H9 (cell line): ENCODE data around the gene CFAP91. TPM values are rescaled to one million over a fixed set of nuclear protein-coding genes. Genes with fewer than 3 reads are reported as not detected.
A peak's percentile ranks its signal among the peaks of the same experiment; 100 is the strongest.

ENCODE experiments used
- DNase-seq: peaks from one replicate; pipeline ENCODE4 v3.0.0-alpha.2; 2017
- H2AFZ ChIP-seq: one replicate; pipeline ENCODE4 v1.6.1; 2013; ENCODE audit warnings: mild to moderate bottlenecking, low read length, control low read depth, moderate library complexity
- H2AK5ac ChIP-seq: 2 replicates; pipeline ENCODE4 v1.6.1; 2013; ENCODE audit warnings: low read length, control low read depth, mixed read lengths; ENCODE audit not compliant: insufficient read length
- H2BK120ac ChIP-seq: one replicate; pipeline ENCODE4 v1.6.1; 2013; ENCODE audit warnings: low read depth, mild to moderate bottlenecking, low read length, control low read depth, inconsistent platforms; ENCODE audit not compliant: poor library complexity, severe bottlenecking
- H2BK12ac ChIP-seq: 2 replicates; pipeline ENCODE4 v1.6.1; 2013; ENCODE audit warnings: low read length, control low read depth, mixed read lengths, low read depth; ENCODE audit not compliant: insufficient read length
- H2BK15ac ChIP-seq: 2 replicates; pipeline ENCODE4 v1.6.1; 2013; ENCODE audit warnings: low read depth, low read length, control low read depth
- H2BK20ac ChIP-seq: one replicate; pipeline ENCODE4 v1.6.1; 2013; ENCODE audit warnings: low read depth, mild to moderate bottlenecking, low read length, control low read depth, inconsistent platforms; ENCODE audit not compliant: poor library complexity, severe bottlenecking
- H2BK5ac ChIP-seq: 2 replicates; pipeline ENCODE4 v1.6.1; 2013; ENCODE audit warnings: low read length, control low read depth, mixed read lengths; ENCODE audit not compliant: insufficient read length
- H3K14ac ChIP-seq: 2 replicates; pipeline ENCODE4 v1.6.1; 2013; ENCODE audit warnings: low read length, control low read depth; ENCODE audit not compliant: insufficient read depth
- H3K18ac ChIP-seq: 2 replicates; pipeline ENCODE4 v1.6.1; 2013; ENCODE audit warnings: low read depth, mild to moderate bottlenecking, mixed read lengths, low read length, control low read depth; ENCODE audit not compliant: insufficient read length
- H3K23ac ChIP-seq: 2 replicates; pipeline ENCODE4 v1.6.1; 2013; ENCODE audit warnings: low read length, control low read depth, mixed read lengths, low read depth; ENCODE audit not compliant: insufficient read length
- H3K23me2 ChIP-seq: 2 replicates; pipeline ENCODE4 v1.6.1; 2013; ENCODE audit warnings: low read depth, mild to moderate bottlenecking, mixed read lengths, low read length, control low read depth; ENCODE audit not compliant: insufficient read length, poor library complexity, severe bottlenecking
- H3K27ac ChIP-seq: 2 replicates; pipeline ENCODE4 v1.5.1; 2013; ENCODE audit warnings: low read length, control low read depth, mixed read lengths, low read depth; ENCODE audit not compliant: insufficient read length
- H3K27me3 ChIP-seq: 2 replicates; pipeline ENCODE4 v1.6.1; 2013; ENCODE audit warnings: low read length, control low read depth, inconsistent platforms; ENCODE audit not compliant: insufficient read depth
- H3K4ac ChIP-seq: 2 replicates; pipeline ENCODE4 v1.6.1; 2013; ENCODE audit warnings: low read depth, mild to moderate bottlenecking, control low read depth, inconsistent platforms, low read length, moderate library complexity
- H3K4me1 ChIP-seq: 2 replicates; pipeline ENCODE4 v1.6.1; 2013; ENCODE audit warnings: low read length, control low read depth, inconsistent platforms; ENCODE audit not compliant: insufficient read depth
- H3K4me2 ChIP-seq: 2 replicates; pipeline ENCODE4 v1.6.1; 2013; ENCODE audit warnings: low read length, control low read depth, mixed read lengths; ENCODE audit not compliant: insufficient read length, insufficient read depth
- H3K56ac ChIP-seq: 2 replicates; pipeline ENCODE4 v1.6.1; 2013; ENCODE audit warnings: low read depth, mild to moderate bottlenecking, mixed read lengths, low read length, control low read depth; ENCODE audit not compliant: insufficient read length
- H3K79me1 ChIP-seq: 2 replicates; pipeline ENCODE4 v1.6.1; 2013; ENCODE audit warnings: low read depth, mild to moderate bottlenecking, moderate library complexity, low read length, control low read depth, inconsistent platforms; ENCODE audit not compliant: insufficient read depth, poor library complexity, severe bottlenecking
- H3K79me2 ChIP-seq: 2 replicates; pipeline ENCODE4 v1.6.1; 2013; ENCODE audit warnings: low read length, control low read depth, inconsistent platforms; ENCODE audit not compliant: insufficient read depth
- H3K9ac ChIP-seq: 2 replicates; pipeline ENCODE4 v1.6.1; 2013; ENCODE audit warnings: low read length, control low read depth, mixed read lengths; ENCODE audit not compliant: insufficient read length; ENCODE audit errors: extremely low read depth
- H3K9me3 ChIP-seq: one replicate; pipeline ENCODE4 v1.6.1; 2013; ENCODE audit warnings: low read depth, low read length, inconsistent platforms; ENCODE audit not compliant: control insufficient read depth
- H3T11ph ChIP-seq: one replicate; pipeline ENCODE4 v1.6.1; 2013; ENCODE audit warnings: mild to moderate bottlenecking, low read length, control low read depth, inconsistent platforms
- H4K20me1 ChIP-seq: one replicate; pipeline ENCODE4 v1.6.1; 2013; ENCODE audit not compliant: control insufficient read depth, insufficient read length, insufficient read depth
- H4K5ac ChIP-seq: 2 replicates; pipeline ENCODE4 v1.6.1; 2013; ENCODE audit warnings: low read depth, mild to moderate bottlenecking, mixed read lengths, low read length, control low read depth; ENCODE audit not compliant: insufficient read length
- H4K8ac ChIP-seq: replicated peaks from 2 replicates; pipeline ENCODE4 v1.6.1; 2013; ENCODE audit warnings: low read length, control low read depth, mixed read lengths, low read depth; ENCODE audit not compliant: insufficient read length
- H4K91ac ChIP-seq: 2 replicates; pipeline ENCODE4 v1.6.1; 2013; ENCODE audit warnings: low read depth, mild to moderate bottlenecking, moderate library complexity, mixed read lengths, low read length, control low read depth; ENCODE audit not compliant: insufficient read length
- H3K27ac Mint-ChIP-seq, 3 experiments: 2 replicates in 2 of 3; 3 replicates in 1 of 3; pipeline ENCODE4 v1.8.0; 2020 to 2021; ENCODE audit warnings: mixed read lengths in 3 of 3, mild to moderate bottlenecking in 1 of 3, moderate library complexity in 1 of 3
- H3K27me3 Mint-ChIP-seq: 2 replicates; pipeline ENCODE4 v1.8.0; 2021; ENCODE audit warnings: low read depth, mild to moderate bottlenecking, moderate library complexity, mixed read lengths
- H3K36me3 Mint-ChIP-seq, 3 experiments: 2 replicates in 2 of 3; 3 replicates in 1 of 3; pipeline ENCODE4 v1.8.0; 2020 to 2021; ENCODE audit warnings: low read depth in 3 of 3, mixed read lengths in 3 of 3; ENCODE audit not compliant: insufficient read depth in 1 of 3
- H3K4me1 Mint-ChIP-seq, 2 experiments: 2 replicates each; pipeline ENCODE4 v1.8.0; 2020; ENCODE audit warnings: mixed read lengths in 2 of 2
- H3K4me3 Mint-ChIP-seq, 2 experiments: 2 replicates in 1 of 2; 3 replicates in 1 of 2; pipeline ENCODE4 v1.8.0; 2020 to 2021; ENCODE audit warnings: mild to moderate bottlenecking in 2 of 2, mixed read lengths in 2 of 2, moderate library complexity in 1 of 2
- H3K9me3 Mint-ChIP-seq, 2 experiments: 2 replicates in 1 of 2; 3 replicates in 1 of 2; pipeline ENCODE4 v1.8.0; 2020; ENCODE audit warnings: mild to moderate bottlenecking in 2 of 2, mixed read lengths in 2 of 2, moderate library complexity in 1 of 2
- WGBS: extraction: QIAGEN DNeasy Blood & Tissue Kit; methylation state at CpG from one replicate; pipeline ENCODE4 v1.1.7; 2013; ENCODE audit warnings: missing lambda C conversion rate, low lambda C conversion rate, mixed read lengths; ENCODE audit not compliant: insufficient read length; ENCODE audit errors: extremely low coverage; 5-methylcytosine and 5-hydroxymethylcytosine counted together
- total RNA-seq: library from RNA; stranded (reverse); gene quantifications from 2 replicates; pipeline ENCODE4 v1.2.1, GENCODE V29; 2021
- TF ChIP-seq, protein P1 (sequence below): fragments of 200-600 bp; sonication (generic); conservative IDR thresholded peaks from 3 replicates; pipeline ENCODE4 v1.8.0; 2021; ENCODE audit warnings: antibody characterized with exemption, mild to moderate bottlenecking

CFAP91 gene
- total RNA-seq, 1 experiment from 2014 or later = 2.3 TPM

DNA sequence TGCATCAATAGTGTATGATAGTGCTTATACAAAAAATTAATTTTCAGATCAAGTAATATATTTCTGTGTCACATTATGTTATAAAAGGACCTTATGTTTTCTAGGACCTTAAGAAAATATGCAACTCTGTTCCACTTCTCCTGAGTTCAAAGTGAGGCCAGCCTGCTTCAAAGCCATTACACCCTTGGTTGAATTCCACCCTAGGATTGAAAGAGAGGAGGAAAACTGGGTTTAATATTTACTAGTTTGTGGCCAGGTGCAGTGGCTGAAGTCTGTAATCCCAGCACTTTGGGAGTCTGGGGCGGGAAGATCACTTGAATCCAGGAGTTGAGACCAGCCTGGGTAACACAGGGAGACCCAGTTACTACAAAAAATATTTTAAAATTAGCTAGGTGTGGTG, 46.2 kb downstream of the CFAP91 start:
- Histone ChIP-seq H3K79me2 (no peaks in the 10 kb centered on the region), H2BK120ac (no peak overlapping the region), H3K56ac (no peak overlapping the region), H4K8ac (no peak overlapping the region), H4K91ac (no peak overlapping the region), H2AK5ac (no peak overlapping the region), H2BK20ac (no peak overlapping the region), H2AFZ (no peak overlapping the region), H3K14ac (no peak overlapping the region), H3K27ac (no peak overlapping the region), H3K79me1 (no peaks in the 10 kb centered on the region), H3K23me2 (no peaks in the 10 kb centered on the region), H3K27me3 (no peaks in the 10 kb centered on the region), H3K4me2 (no peak overlapping the region), H2BK12ac (no peak overlapping the region), H2BK5ac (no peak overlapping the region), H3K18ac (no peak overlapping the region), H2BK15ac (no peak overlapping the region), H4K5ac (no peak overlapping the region), H3K4ac (no peak overlapping the region), H3K23ac (no peak overlapping the region), H3T11ph (no peak overlapping the region), H4K20me1 (no peaks in the 10 kb centered on the region), H3K4me1 (no peaks in the 10 kb centered on the region), H3K9me3 (no peaks in the 10 kb centered on the region), H3K9ac (no peak overlapping the region)
- H3K9me3 Mint-ChIP-seq = peaks cover under 1 to 3% of the 10 kb centered on the region in 2 experiments; a peak in 2 of 5 replicates
- WGBS = no CpG with 5 or more reads among the region's 1 CpG
- H3K27ac Mint-ChIP-seq = peak overlapping the region in 1 of 3 experiments; percentile 29; a peak in 1 of 7 replicates
- TF ChIP-seq, protein P1, sequence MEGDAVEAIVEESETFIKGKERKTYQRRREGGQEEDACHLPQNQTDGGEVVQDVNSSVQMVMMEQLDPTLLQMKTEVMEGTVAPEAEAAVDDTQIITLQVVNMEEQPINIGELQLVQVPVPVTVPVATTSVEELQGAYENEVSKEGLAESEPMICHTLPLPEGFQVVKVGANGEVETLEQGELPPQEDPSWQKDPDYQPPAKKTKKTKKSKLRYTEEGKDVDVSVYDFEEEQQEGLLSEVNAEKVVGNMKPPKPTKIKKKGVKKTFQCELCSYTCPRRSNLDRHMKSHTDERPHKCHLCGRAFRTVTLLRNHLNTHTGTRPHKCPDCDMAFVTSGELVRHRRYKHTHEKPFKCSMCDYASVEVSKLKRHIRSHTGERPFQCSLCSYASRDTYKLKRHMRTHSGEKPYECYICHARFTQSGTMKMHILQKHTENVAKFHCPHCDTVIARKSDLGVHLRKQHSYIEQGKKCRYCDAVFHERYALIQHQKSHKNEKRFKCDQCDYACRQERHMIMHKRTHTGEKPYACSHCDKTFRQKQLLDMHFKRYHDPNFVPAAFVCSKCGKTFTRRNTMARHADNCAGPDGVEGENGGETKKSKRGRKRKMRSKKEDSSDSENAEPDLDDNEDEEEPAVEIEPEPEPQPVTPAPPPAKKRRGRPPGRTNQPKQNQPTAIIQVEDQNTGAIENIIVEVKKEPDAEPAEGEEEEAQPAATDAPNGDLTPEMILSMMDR = no peak
- peaks cover 0 to 6% (median 2%) of the 10 kb centered on the region in 3 experiments; a peak in 2 of 7 replicates for H3K36me3 Mint-ChIP-seq
- H3K4me1 Mint-ChIP-seq = no peaks in the 10 kb centered on the region
- no peak overlapping the region for H3K4me3 Mint-ChIP-seq
- no peaks in the 10 kb centered on the region for H3K27me3 Mint-ChIP-seq
- DNase-seq = no peak
